Measurements from ENCODE around the gene FYCO1. TPM values are rescaled to one million over a fixed set of nuclear protein-coding genes. Genes with fewer than 3 reads are reported as not detected.

Gene FYCO1
- total RNA-seq, 1 experiment from 2014 or later, result 7.3 TPM

DNA sequence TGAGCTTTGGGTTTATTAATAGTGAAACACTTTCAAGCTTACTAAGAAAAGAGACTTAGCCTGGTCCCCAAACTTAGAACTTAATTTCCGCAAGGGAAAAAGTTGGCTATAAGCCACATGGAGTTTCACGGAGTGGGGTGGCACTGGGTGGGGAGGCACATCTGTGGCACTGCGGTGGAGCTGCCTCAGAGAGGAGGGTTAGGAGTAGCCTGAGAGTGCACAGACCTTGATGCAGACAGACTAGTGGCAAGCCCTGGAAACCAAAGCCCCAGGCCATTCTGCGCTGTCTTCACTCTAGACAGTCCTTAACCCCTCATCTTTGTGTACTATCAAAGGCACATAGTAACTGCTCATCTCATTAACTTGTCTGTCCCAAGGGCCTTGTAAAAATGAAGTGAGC lies 30.4 kb downstream of the FYCO1 start:
- no peak for DNase-seq (ENCODE audit: low spot score)

GRCh38 chr3:45964139-45964538 lies 31.5 kb downstream of the FYCO1 start:
- no peak for DNase-seq (ENCODE audit: low spot score)

- DNase-seq (ENCODE audit: low spot score), result no peak
Observed at GRCh38 chr3:45962033-45962432, 33.6 kb downstream of the FYCO1 start.

- no peak for DNase-seq (ENCODE audit: low spot score)
Observed at GRCh38 chr3:45960289-45960688, 35.3 kb downstream of the FYCO1 start.

DNA sequence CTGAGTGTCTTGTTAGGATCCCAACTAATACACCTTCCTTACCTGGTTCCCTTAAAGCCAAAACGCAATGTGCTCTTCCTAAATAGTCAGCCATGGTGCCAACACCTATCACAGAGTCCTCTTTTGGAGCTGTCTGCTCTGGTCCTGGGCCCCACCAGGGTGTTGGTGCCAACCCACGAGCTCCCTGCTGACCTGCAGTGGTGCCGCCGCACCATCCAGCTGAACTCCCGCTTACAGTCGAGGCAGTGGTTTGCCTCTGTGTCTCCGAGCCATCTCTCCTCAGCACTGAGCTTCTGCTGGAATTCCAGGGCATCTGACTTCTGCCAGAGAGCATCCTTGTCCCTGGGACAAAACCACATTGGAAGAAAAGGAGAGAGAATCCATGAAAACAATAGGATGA lies 36.4 kb downstream of the FYCO1 start:
- no peak for DNase-seq (ENCODE audit: low spot score)

DNA sequence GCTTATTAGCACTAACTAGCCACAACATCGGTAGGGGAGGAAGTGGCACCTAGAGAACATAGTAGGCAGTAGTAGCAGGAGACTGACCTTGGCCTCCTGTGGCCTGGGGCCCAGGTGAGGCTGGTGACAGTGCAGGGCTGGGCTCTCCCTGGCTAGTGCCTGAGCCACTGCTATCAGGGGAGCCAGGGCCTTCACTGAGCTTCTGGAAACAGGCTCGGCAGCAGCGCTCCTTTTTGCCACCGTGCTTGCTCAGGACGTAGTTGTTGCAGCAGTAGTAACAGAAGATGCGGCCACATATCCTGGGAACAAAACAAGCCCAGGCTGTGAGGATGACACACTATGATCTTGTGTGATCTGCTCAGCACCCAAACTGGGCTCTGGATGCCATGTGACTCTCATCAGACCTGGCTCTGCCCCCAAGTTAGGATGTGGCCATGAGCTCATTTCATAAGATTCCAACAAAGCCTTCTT lies 37.3 kb downstream of the FYCO1 start:
- no peak for DNase-seq (ENCODE audit: low spot score)

GRCh38 chr3:45957586-45957985 lies 38.0 kb downstream of the FYCO1 start:
- DNase-seq (ENCODE audit: low spot score), result no peak

DNA sequence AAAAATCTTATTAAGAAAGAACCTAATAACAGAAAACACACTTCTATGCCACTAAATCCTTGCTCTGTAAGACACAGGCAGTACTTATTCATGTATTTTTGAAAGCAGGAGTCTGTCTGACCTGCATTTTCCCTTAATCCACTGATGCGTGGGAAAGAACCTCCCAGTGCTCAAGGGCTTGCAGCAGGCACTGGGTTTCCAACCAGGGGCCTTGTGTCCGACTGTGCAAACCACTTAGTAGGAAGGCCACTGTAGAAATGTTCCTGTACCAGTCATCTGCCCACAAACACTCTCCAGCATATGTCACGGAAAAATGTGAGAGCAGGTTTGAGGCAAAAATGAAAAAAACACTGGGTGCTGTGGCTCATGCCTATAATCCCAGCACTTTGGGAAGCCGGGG lies 39.9 kb downstream of the FYCO1 start:
- no peak for DNase-seq (ENCODE audit: low spot score)

- no peak for DNase-seq (ENCODE audit: low spot score)
Observed at GRCh38 chr3:45955017-45955647, 40.5 kb downstream of the FYCO1 start.

DNA sequence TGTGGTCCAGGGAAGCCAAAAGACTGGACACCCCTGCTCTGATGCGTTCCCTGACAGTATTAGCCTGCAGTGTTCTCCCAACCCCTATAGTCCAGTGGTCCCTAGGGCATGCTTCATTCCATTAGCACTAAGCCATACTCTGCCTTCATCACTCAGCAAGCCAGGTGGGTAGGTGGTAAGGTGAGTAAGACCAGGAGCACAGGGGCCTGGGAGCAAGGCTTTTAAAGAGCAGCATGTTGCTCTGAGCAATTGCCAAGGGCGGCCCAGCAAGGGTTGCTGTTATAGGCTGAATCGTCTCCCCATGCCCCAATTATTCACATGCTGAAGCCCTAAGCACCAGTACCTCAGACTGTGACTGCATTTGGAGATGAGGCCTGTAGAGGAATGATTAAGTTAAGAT lies 41.3 kb downstream of the FYCO1 start:
- DNase-seq (ENCODE audit: low spot score), result no peak

- no peak for DNase-seq (ENCODE audit: low spot score)
Observed at GRCh38 chr3:45953536-45953935, 42.1 kb downstream of the FYCO1 start.

- no peak for DNase-seq (ENCODE audit: low spot score)
Observed at GRCh38 chr3:45952456-45952855, 43.2 kb downstream of the FYCO1 start.

GRCh38 chr3:45951946-45952345 lies 43.7 kb downstream of the FYCO1 start:
- DNase-seq (ENCODE audit: low spot score), result no peak

DNA sequence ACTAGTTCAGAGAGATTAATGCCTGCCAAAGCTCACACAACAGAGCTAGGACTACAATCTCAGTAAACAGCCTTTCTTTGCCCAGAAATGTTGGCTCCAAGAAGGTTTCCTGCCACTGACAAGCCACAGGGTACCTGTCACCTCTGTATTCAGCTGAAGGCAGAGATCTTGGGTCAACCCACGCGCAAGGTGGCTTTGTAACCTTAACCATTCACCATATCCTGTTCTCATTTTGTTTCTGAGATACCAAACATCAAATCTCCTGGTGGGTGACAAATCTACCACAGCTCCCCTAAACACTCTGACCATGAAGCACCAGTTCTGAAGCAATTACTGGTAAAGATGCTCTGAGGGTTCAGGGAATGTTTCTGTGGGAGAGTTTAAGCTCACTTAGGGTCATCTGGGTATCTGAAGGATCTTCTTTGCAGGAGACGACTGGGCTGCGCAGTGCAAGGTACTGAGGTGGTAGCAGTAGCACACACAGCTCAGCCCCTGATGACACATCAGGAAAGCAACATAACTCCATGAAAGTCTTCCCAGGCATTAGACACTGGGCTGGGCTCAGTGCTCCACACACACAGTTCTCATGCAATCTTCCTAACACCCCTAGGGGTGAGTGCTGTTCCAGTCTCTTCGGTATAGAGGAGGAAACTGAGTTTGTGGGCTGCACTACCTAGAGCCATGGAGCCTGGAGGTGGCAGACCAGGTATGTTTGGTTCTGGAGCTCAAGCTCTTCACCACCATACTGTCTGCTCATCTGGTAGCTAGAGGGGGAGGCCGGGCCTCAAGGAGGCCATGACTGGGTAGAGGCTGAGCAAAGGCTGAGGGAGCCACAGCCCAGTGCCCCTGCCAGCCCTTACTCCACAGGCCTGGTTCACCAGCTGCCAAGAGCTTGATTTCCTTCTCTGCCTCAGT lies 44.7 kb downstream of the FYCO1 start:
- DNase-seq (ENCODE audit: low spot score), result no peak

- no peak for DNase-seq (ENCODE audit: low spot score)
Observed at GRCh38 chr3:45950131-45950530, 45.5 kb downstream of the FYCO1 start.

DNA sequence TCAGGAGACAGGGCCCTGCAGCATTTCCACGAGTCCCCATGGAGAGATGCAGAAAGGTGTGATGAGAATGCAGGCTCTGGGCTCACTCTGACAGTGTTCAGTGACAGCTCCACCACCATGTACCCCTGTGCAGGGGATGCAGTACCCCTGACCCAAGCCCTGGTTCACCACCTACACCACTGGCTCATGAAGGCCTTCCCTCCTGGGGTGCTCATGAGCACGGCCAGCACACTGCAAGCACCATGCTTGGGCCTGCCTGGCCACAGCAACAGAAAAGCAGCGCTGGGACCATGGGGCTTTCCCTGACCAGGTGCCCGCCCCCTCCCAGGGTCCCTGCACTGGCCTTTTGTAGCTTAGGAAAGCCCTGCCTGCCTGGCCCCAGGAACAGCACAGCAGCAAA lies 46.2 kb downstream of the FYCO1 start:
- no peak for DNase-seq (ENCODE audit: low spot score)

- DNase-seq (ENCODE audit: low spot score), result no peak
Observed at GRCh38 chr3:45948881-45949280, 46.7 kb downstream of the FYCO1 start.

GRCh38 chr3:45948311-45948781 lies 47.3 kb downstream of the FYCO1 start:
- DNase-seq (ENCODE audit: low spot score), result peak; percentile 11

DNA sequence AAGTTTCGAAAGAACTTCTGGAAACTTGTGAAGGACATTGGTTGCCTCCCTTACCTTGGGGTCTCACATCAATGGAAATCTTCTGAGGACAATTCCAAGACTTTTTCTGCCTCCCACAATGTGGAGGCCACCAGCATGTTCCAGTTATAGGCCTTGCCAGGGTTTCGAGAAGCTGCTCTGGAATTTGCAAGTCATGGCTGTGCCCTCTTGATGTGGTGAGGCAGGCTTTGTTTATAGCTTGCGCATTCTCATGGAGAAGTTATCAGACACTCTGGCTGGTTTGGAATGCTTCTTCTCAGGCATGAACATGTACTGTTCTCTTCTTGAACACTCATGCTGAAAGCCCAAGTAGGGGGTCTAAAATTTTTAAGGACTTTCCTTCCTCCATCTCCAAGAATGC lies 48.3 kb downstream of the FYCO1 start:
- no peak for DNase-seq (ENCODE audit: low spot score)

DNA sequence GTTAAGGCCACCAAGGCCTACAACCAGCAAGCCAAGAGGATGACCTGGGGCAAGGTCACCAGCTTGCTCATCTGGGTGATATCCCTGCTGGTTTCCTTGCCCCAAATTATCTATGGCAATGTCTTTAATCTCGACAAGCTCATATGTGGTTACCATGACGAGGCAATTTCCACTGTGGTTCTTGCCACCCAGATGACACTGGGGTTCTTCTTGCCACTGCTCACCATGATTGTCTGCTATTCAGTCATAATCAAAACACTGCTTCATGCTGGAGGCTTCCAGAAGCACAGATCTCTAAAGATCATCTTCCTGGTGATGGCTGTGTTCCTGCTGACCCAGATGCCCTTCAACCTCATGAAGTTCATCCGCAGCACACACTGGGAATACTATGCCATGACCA lies 48.7 kb downstream of the FYCO1 start:
- no peak for DNase-seq (ENCODE audit: low spot score)

GRCh38 chr3:45946307-45946706 lies 49.3 kb downstream of the FYCO1 start:
- no peak for DNase-seq (ENCODE audit: low spot score)

DNA sequence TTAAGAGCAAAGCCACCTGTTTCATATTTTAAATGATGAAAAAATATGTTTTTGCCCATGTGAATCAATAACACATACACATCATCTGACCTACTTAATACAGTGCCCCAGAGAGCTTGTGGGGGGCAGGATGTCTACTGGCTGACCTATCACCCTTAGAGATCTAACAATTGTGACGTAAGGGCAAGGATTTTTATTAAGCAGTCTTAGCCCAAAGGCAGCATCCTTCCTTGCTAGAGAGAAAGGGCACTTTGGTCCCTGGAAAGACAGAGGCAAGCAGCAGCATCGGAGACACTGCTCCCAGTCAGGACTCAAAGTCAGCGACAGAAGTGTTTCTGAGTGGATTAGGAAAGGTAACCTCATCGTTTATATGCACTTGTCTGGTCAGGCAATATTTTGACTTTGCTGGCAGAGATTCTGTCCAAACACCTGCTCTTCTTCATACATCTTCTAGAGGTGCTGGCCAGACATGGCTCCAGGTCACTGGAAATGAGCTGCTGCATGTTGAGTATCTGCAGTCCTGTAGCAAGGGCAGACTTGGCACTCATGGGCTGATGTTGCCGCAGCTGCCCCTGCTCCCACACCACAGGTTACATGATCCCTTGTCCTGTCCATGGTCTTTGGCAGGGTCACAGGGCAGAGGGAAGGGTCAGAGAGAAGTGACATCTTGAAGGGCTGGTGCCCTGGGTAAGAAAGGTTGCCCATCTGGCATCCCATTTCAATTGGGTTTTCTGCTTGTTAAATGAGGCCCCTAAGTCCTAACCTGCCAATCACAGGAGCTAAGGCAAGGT lies 50.6 kb downstream of the FYCO1 start:
- no peak for DNase-seq (ENCODE audit: low spot score)
